Measurements from ENCODE around the gene TNFRSF9.
A peak's percentile ranks its signal among the peaks of the same experiment; 100 is the strongest.
"Not testable (repeated sequence)": the region's sequence is repeated elsewhere in the genome, so short reads cannot be mapped to it uniquely, and the experiment has no call there.

The TNFRSF9 gene

GRCh38 chr1:7961216-7962013 is 20.8 kb upstream of the TNFRSF9 start, which contains the start of gene PARK7:
TSS of gene PARK7 (plus strand) at chr1:7961711. CDS start at chr1:7962786, 1,075 bp downstream.
- DNase-seq (ENCODE audit: low read depth in 3 of 3): peak; percentile 99 to 100 (median 99)

- DNase-seq (ENCODE audit: low read depth in 3 of 3): no peak
These were observed 20.2 kb upstream of the TNFRSF9 start for GRCh38 chr1:7960867-7961215.

- no peak for DNase-seq (ENCODE audit: low read depth in 3 of 3)
These were observed 19.5 kb upstream of the TNFRSF9 start for GRCh38 chr1:7960165-7960564.

GRCh38 chr1:7956218-7957032 is 15.8 kb upstream of the TNFRSF9 start:
- no peak for DNase-seq (ENCODE audit: low read depth in 3 of 3)

- DNase-seq (ENCODE audit: low read depth in 3 of 3): no peak
These were observed 14.0 kb upstream of the TNFRSF9 start for GRCh38 chr1:7954683-7955082.

GRCh38 chr1:7953850-7954609 is 13.4 kb upstream of the TNFRSF9 start:
- DNase-seq (ENCODE audit: low read depth in 3 of 3): peak; percentile 73 to 77 (median 74)

- not testable (repeated sequence) for DNase-seq (ENCODE audit: low read depth in 3 of 3)
These were observed 12.2 kb upstream of the TNFRSF9 start for GRCh38 chr1:7952791-7953190.

GRCh38 chr1:7948960-7949359 is 8.3 kb upstream of the TNFRSF9 start:
- peak in 1 of 3 experiments; percentile 23 for DNase-seq (ENCODE audit: low read depth in 3 of 3)

GRCh38 chr1:7943251-7943650 is 2.6 kb upstream of the TNFRSF9 start:
- DNase-seq (ENCODE audit: low read depth in 3 of 3): no peak

- DNase-seq (ENCODE audit: low read depth in 3 of 3): peak in 2 of 3 experiments; percentile 24 to 29
These were observed 1.7 kb upstream of the TNFRSF9 start for GRCh38 chr1:7942214-7942921.

- DNase-seq (ENCODE audit: low read depth in 3 of 3): no peak
These were observed 776 bp upstream of the TNFRSF9 start for GRCh38 chr1:7941437-7941793.

- no peak for DNase-seq (ENCODE audit: low read depth in 3 of 3)
These were observed 605 bp downstream of the TNFRSF9 start for GRCh38 chr1:7940034-7940433.

GRCh38 chr1:7938070-7938469 is 2.6 kb downstream of the TNFRSF9 start:
- no peak for DNase-seq (ENCODE audit: low read depth in 3 of 3)

GRCh38 chr1:7932524-7933138 is 8.0 kb downstream of the TNFRSF9 start:
- DNase-seq (ENCODE audit: low read depth in 3 of 3): no peak

GRCh38 chr1:7931446-7931812 is 9.2 kb downstream of the TNFRSF9 start:
- DNase-seq (ENCODE audit: low read depth in 3 of 3): no peak

GRCh38 chr1:7930645-7931445 is 9.8 kb downstream of the TNFRSF9 start:
- no peak for DNase-seq (ENCODE audit: low read depth in 3 of 3)

GRCh38 chr1:7929637-7930036 is 11.0 kb downstream of the TNFRSF9 start:
- no peak for DNase-seq (ENCODE audit: low read depth in 3 of 3)

GRCh38 chr1:7928247-7928646 is 12.4 kb downstream of the TNFRSF9 start:
- DNase-seq (ENCODE audit: low read depth in 3 of 3): no peak

GRCh38 chr1:7927061-7927460 is 13.6 kb downstream of the TNFRSF9 start:
- DNase-seq (ENCODE audit: low read depth in 3 of 3): not testable (repeated sequence)

- no peak for DNase-seq (ENCODE audit: low read depth in 3 of 3)
These were observed 18.3 kb downstream of the TNFRSF9 start for GRCh38 chr1:7922301-7922700.

Measured in stimulated activated CD4-positive, alpha-beta T cell treated with anti-CD3 and anti-CD28 coated beads, TNF-alpha, amount 100 ng/mL, for 4 hours (primary cell).